GM12878 (cell line): ENCODE results near the gene SMCO4. TPM values are rescaled to one million over a fixed set of nuclear protein-coding genes. Genes with fewer than 3 reads are reported as not detected.
A peak's percentile ranks its signal among the peaks of the same experiment; 100 is the strongest.

ENCODE experiments used
- EGR1 ChIP-seq, 2 experiments: IDR thresholded peaks; 1 replicate in 1 of 2; 2 replicates in 1 of 2; pipeline ENCODE4 v1.6.1; 2011 to 2012; ENCODE audit warnings: low read depth in 2 of 2, low read length in 2 of 2, borderline replicate concordance in 1 of 2, mild to moderate bottlenecking in 1 of 2, moderate library complexity in 1 of 2
- FOXM1 ChIP-seq: IDR thresholded peaks from 2 replicates; pipeline ENCODE4 v1.6.1; 2012; ENCODE audit warnings: low read depth, mild to moderate bottlenecking, inconsistent platforms, low read length, moderate library complexity
- JUND ChIP-seq: IDR thresholded peaks from 2 replicates; pipeline ENCODE4 v1.6.1; 2012; ENCODE audit warnings: low read depth, mild to moderate bottlenecking, low read length, improper control_type of control experiment, moderate library complexity
- MYB ChIP-seq: fragments of 150-350 bp; IDR thresholded peaks from 2 replicates; pipeline ENCODE4 v1.6.1; 2014; ENCODE audit warnings: mild to moderate bottlenecking, low read depth, low read length, borderline replicate concordance
- NBN ChIP-seq: fragments of 450-650 bp; IDR thresholded peaks from 2 replicates; pipeline ENCODE4 v1.6.1; 2016
- NR2C2 ChIP-seq: IDR thresholded peaks from 2 replicates; pipeline ENCODE4 v1.6.1; 2011; ENCODE audit warnings: borderline replicate concordance, low read depth; ENCODE audit not compliant: control insufficient read depth, insufficient read length
- POU2F2 ChIP-seq: IDR thresholded peaks from 3 replicates; pipeline ENCODE4 v1.6.1; 2011; ENCODE audit warnings: low read depth, mild to moderate bottlenecking, low read length, borderline replicate concordance
- RELA ChIP-seq: fragments of 450-650 bp; IDR thresholded peaks from 2 replicates; pipeline ENCODE4 v1.8.0; 2014; ENCODE audit warnings: borderline replicate concordance; ENCODE audit not compliant: partially characterized antibody
- SIN3A ChIP-seq: IDR thresholded peaks from 2 replicates; pipeline ENCODE4 v1.6.1; 2012; ENCODE audit warnings: low read depth, low read length, improper control_type of control experiment
- SP1 ChIP-seq: IDR thresholded peaks from one replicate; pipeline ENCODE4 v1.6.1; 2011; ENCODE audit warnings: low read depth, low read length
- SUZ12 ChIP-seq: fragments of 200-600 bp; sonication (generic); IDR thresholded peaks from one replicate; pipeline ENCODE4 v1.6.1; 2018; ENCODE audit warnings: antibody characterized with exemption, mild to moderate bottlenecking; ENCODE audit not compliant: unreplicated experiment
- YY1 ChIP-seq: IDR thresholded peaks from 2 replicates; pipeline ENCODE4 v1.6.1; 2011; ENCODE audit warnings: low read depth, mild to moderate bottlenecking, low read length
- polyA plus RNA-seq, 11 experiments: library from polyadenylated mRNA; depleted of rRNA in 4 of 11; unstranded in 6 of 11; stranded (reverse) in 5 of 11; fragments of >200 nt; fragmentation: Nextera tagmentation in 4 of 11; fragmentation: Illumina TruSeq in 1 of 11; extraction: Ambion mirVana in 4 of 11; extraction: Trizol in 1 of 11; gene quantifications; 1 replicate in 1 of 11; 2 replicates in 10 of 11; pipeline versions ENCODE4 v1.2.1 to v1.2.3, GENCODE V29; 2011 to 2016; ENCODE audit warnings: inconsistent platforms in 2 of 11, missing spikeins in 2 of 11, low read depth in 1 of 11
- total RNA-seq, 4 experiments: library from RNA; depleted of rRNA in 3 of 4; stranded (reverse); fragments of >200 nt in 3 of 4; fragmentation: Illumina TruSeq in 1 of 4; extraction: Trizol in 1 of 4; gene quantifications; 2 replicates each; pipeline versions ENCODE4 v1.2.1 to v1.2.3, GENCODE V29; 2013 to 2021
- TF ChIP-seq, protein P1 (sequence below): fragments of 450-650 bp; IDR thresholded peaks from 2 replicates; pipeline ENCODE4 v1.6.1; 2016; ENCODE audit warnings: mild to moderate bottlenecking
- TF ChIP-seq, protein P2 (sequence below): fragments of 450-650 bp; IDR thresholded peaks from 2 replicates; pipeline ENCODE4 v1.6.1; 2017; ENCODE audit warnings: low read depth, mild to moderate bottlenecking, moderate library complexity
- TF ChIP-seq, protein P3 (sequence below): IDR thresholded peaks from 2 replicates; pipeline ENCODE4 v1.6.1; 2012; ENCODE audit warnings: low read depth, low read length, improper control_type of control experiment
- TF ChIP-seq, protein P4 (sequence below): fragments of 450-650 bp; IDR thresholded peaks from 2 replicates; pipeline ENCODE4 v1.6.1; 2017; ENCODE audit warnings: mild to moderate bottlenecking

The SMCO4 gene
- total and polyA plus RNA-seq, 10 of the 15 experiments (the other 5 are each of a cell fraction or from before 2014, with no cell fraction given): 3.6 to 59.9 (median 27.9) TPM

DNA sequence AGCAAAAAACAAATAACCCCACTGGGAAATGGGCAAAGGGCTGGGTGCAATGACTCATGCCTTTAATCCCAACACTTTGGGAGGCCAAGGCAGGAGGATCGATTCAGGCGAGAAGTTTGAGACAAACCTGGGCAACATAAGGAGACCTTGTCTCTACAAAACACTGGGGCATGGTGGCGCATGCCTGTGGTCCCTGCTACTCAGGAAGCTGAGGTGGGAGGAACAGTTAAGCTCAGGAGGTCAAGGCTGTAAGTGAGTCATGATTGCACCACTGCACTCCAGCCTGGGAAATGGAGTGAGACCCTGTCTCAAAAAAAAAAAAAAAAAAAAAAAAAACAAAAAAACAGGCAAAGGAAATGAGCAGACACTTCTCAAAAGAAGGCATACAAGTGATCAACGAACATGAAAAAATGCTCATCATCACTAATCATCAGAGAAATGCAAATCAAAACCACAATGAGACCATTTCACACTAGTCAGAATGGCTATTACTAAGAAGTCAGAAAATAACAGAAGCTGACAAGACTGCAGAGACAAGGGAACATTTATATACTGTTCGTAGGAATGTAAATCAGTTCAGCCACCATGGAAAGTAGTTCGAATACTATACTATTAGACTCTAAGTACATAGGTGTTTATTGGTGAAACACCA lies 48.2 kb upstream of the SMCO4 start (continued):
- TF ChIP-seq, protein P1, sequence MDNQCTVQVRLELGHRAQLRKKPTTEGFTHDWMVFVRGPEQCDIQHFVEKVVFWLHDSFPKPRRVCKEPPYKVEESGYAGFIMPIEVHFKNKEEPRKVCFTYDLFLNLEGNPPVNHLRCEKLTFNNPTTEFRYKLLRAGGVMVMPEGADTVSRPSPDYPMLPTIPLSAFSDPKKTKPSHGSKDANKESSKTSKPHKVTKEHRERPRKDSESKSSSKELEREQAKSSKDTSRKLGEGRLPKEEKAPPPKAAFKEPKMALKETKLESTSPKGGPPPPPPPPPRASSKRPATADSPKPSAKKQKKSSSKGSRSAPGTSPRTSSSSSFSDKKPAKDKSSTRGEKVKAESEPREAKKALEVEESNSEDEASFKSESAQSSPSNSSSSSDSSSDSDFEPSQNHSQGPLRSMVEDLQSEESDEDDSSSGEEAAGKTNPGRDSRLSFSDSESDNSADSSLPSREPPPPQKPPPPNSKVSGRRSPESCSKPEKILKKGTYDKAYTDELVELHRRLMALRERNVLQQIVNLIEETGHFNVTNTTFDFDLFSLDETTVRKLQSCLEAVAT: peak; percentile 22; the same call in 1 of the 2 replicates
- TF ChIP-seq YY1 (no peak), FOXM1 (no peak), RELA (no peak), SP1 (no peak), NR2C2 (no peak), EGR1 (IDR thresholded peaks at IDR 0.05; ENCODE audit: borderline replicate concordance in 1 of 2, low read depth in 2 of 2, low read length in 2 of 2) (no peak), SUZ12 (no peak), NBN (peak; percentile 58; the same call in 1 of the 2 replicates), POU2F2 (peak; percentile 69; the same call in 1 of the 3 replicates), SIN3A (no peak), JUND (no peak), MYB (no peak)
- TF ChIP-seq, protein P2, sequence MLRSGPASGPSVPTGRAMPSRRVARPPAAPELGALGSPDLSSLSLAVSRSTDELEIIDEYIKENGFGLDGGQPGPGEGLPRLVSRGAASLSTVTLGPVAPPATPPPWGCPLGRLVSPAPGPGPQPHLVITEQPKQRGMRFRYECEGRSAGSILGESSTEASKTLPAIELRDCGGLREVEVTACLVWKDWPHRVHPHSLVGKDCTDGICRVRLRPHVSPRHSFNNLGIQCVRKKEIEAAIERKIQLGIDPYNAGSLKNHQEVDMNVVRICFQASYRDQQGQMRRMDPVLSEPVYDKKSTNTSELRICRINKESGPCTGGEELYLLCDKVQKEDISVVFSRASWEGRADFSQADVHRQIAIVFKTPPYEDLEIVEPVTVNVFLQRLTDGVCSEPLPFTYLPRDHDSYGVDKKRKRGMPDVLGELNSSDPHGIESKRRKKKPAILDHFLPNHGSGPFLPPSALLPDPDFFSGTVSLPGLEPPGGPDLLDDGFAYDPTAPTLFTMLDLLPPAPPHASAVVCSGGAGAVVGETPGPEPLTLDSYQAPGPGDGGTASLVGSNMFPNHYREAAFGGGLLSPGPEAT: 0 out of 2 replicates have a peak, but pooled peaks have one; percentile 23
- TF ChIP-seq, protein P3, sequence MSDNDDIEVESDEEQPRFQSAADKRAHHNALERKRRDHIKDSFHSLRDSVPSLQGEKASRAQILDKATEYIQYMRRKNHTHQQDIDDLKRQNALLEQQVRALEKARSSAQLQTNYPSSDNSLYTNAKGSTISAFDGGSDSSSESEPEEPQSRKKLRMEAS: no peak
- TF ChIP-seq, protein P4, sequence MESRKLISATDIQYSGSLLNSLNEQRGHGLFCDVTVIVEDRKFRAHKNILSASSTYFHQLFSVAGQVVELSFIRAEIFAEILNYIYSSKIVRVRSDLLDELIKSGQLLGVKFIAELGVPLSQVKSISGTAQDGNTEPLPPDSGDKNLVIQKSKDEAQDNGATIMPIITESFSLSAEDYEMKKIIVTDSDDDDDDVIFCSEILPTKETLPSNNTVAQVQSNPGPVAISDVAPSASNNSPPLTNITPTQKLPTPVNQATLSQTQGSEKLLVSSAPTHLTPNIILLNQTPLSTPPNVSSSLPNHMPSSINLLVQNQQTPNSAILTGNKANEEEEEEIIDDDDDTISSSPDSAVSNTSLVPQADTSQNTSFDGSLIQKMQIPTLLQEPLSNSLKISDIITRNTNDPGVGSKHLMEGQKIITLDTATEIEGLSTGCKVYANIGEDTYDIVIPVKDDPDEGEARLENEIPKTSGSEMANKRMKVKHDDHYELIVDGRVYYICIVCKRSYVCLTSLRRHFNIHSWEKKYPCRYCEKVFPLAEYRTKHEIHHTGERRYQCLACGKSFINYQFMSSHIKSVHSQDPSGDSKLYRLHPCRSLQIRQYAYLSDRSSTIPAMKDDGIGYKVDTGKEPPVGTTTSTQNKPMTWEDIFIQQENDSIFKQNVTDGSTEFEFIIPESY: no peak
